Stimulated activated CD8-positive, alpha-beta memory T cell treated with anti-CD3 and anti-CD28 coated beads, Interleukin-7, amount 100 ng/mL, for 1 hour (primary cell): ENCODE measurements around the gene KCTD21.
A peak's percentile ranks its signal among the peaks of the same experiment; 100 is the strongest.

Source experiments
- DNase-seq, 2 donors: peaks; one replicate each; pipeline ENCODE4 v3.0.0-alpha.2; 2020; ENCODE audit warnings: low read depth in 2 of 2

KCTD21 gene

GRCh38 chr11:78200553-78200952, 12.1 kb upstream of the KCTD21 start:
- no peak for DNase-seq

GRCh38 chr11:78200061-78200460, 11.6 kb upstream of the KCTD21 start:
- DNase-seq = no peak

DNA sequence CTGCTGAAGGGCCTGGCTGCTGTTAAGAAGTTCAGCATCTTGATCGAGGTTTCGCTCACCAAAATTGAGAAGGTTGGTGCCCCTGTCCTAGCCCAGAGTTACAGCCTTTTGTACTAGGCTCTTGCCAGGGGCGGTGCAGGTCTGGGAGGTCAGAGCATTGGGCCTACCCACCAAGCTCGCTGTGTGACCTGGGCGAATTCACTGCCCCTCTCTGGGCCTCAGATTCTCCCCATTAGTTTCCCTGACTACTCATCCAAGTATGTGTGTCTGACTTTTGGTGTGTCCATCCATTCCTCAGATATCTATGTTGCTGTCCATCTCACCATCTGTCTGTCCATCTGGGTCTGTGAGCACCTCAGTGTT, 11.2 kb upstream of the KCTD21 start:
- DNase-seq = no peak

DNA sequence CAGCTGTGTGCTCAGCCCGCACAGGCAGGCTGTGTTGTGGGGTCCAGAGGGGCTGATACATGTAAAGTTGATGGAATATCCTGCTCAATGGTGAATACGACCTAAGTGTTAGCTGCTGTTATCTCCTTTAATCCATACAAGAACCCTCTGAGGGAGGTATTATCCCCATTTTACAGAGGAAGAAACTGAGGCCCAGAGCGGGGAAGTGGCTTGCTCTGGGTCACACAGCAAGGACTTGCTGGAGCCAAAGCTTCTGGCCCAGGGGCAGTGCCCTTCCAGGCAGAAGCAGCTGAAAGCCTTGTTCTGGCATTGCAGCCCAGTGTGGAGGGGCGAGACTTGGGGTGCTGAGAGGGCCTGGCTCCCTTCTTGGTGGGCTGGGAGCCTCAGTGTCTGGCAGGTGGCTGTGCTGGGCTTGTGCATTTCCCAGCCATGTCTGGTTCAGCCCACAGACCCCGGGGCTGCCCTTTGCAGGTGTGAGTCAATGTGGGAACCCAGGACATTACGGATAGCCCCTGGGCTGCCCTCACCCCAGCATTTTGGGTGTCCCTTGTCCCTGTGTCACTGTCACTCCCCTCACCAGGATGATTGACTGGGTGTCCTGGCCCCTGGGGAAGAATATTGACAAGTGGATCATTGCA, 10.7 kb upstream of the KCTD21 start:
- DNase-seq = no peak

DNA sequence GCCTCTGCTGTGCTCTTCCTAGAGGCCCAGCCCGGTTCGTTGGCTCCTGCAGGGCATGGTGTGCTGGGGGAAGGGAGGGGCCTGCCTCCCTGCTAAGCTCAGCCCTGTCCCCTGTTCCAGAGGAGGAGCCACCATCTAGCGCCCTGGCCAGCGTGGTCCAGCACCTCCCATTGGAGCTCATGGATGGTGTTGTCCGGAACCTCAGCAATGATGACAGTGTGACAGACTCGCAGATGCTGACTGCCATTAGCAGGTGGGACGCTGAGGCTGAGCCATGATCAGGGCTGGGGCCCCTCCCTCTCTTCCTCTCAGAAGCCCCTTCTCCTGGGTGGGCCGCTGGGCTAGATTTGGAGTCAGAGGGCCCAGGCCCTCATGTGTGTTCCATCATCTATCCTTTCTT, 9.4 kb upstream of the KCTD21 start:
- no peak for DNase-seq

- DNase-seq = no peak
Measured at GRCh38 chr11:78196661-78197091, 8.2 kb upstream of the KCTD21 start.

- DNase-seq = no peak
Measured at GRCh38 chr11:78195917-78196560, 7.6 kb upstream of the KCTD21 start.

GRCh38 chr11:78194490-78194889, 6.1 kb upstream of the KCTD21 start:
- no peak for DNase-seq

- DNase-seq = no peak
Measured at GRCh38 chr11:78193806-78194205, 5.4 kb upstream of the KCTD21 start.

- no peak for DNase-seq
Measured at GRCh38 chr11:78192911-78193351, 4.5 kb upstream of the KCTD21 start.

DNA sequence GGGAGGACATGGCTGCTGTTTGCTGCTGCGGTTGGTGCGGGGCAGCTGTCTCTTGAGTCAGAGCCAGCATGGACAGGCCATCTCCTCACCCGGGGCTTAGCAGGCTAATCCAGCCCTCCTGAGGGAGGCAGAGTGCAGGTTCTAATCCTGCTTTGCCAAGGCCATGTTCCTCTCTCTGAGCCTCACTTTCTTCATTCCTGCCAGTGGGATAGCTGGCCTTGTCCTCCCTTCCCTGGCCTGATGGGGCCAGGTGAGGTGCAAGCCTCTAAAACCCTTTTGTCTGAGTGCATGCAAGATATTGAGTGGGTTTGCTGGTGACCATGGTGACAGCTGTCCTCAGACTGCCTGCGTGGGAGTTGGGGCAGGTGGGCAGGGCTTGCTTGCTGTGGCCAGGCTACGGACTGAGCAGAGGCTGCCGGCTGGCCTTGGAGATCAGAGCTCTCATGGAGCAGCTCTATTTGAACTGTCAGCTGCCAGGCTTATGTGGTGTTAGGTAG, 3.8 kb upstream of the KCTD21 start:
- DNase-seq = no peak

DNA sequence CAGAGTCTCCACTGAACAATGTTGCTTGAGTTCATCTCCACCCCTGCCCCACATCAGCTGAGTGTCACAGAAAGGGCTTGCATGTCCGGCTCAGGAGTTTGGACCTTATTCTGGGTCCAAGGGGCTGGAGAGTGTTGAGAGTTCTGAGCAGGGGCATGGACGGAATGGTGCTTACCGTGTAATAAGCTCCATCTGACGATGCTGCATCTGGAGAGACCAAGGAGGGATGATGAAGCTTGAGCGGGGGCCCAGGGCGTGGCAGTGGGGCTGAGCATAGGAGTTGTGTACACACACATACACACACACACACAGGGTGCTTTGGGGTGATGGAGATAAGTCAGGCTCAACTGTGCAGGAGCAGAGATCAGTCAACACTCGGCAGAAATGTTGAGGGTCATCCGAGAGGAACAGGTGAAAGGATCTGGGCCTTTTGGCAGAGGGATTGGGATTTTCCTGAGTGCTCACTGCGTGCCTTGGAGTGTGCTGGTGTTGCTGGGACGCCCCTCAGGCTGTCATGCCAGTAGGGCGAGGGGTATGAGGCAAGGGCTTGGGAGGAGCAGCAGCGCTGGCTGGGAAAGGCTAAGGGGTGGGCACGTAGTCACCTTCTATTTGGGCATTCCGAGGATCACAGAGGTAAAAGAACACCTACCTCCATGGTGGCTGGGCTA, 2.6 kb upstream of the KCTD21 start:
- DNase-seq = no peak

GRCh38 chr11:78190374-78190773, 1.9 kb upstream of the KCTD21 start:
- DNase-seq = no peak

GRCh38 chr11:78189851-78190250, 1.4 kb upstream of the KCTD21 start:
- DNase-seq = no peak

- no peak for DNase-seq
Measured at GRCh38 chr11:78189174-78189724, 823 bp upstream of the KCTD21 start.

- peak in 1 of 2 donors; percentile 40 for DNase-seq
Measured at GRCh38 chr11:78187366-78188285, 800 bp downstream of the KCTD21 start.

- no peak for DNase-seq
Measured at GRCh38 chr11:78181185-78181584, 7.2 kb downstream of the KCTD21 start.

DNA sequence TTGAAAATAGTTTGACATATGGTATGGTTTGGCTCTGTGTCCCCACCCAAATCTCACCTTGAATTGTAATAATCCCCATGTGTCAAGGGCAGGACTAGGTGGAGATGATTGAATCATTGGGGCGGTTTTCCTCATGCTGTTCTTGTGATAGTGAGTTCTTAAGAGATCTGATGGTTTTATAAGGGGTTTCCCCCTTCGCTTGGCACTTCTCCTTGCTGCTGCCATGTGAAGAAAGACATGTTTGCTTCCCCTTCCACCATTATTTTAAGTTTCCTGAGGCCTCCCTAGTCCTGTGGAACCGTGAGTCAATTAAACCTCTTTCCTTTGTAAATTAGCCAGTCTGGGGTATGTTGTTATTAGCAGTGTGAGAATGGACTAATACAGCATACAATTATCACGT, 7.7 kb downstream of the KCTD21 start:
- no peak for DNase-seq

DNA sequence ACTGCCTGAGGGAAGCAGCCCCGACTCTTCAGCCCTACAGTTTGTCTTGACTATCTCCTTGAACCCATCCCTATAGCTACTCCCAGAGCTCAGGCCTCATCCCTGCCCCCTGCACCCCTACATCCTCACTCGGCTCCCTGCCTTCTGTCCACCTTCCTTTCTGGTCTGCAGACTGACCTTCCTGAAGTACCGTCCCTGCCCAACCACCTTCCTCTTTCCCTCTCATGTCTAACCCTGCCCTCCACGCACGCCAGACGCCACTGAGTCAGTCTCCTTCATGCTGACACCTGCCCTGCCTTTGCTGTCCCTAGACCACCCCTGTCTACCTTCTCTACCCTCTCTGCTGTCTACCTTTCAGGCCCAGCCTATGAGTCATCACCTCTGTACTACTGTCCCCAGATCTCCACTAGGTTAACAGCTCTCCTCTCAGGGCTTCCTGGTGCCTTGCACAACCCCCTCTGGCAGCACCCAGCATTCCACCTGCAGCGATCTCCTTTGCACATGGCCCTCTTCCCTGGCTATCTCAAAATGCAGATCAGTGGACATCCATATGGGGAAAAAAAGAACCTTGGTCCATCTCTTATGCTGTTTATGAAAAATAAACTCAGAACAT, 8.9 kb downstream of the KCTD21 start:
- no peak for DNase-seq

- DNase-seq = no peak
Measured at GRCh38 chr11:78177216-78177615, 11.2 kb downstream of the KCTD21 start.

GRCh38 chr11:78176605-78177141, 11.8 kb downstream of the KCTD21 start:
- DNase-seq = no peak
